ENCODE measurements around the gene PTMA.
A peak's percentile ranks its signal among the peaks of the same experiment; 100 is the strongest.

- TF ChIP-seq CTCF (IDR thresholded peaks at IDR 0.05; ENCODE audit: low read depth, low read length, poor library complexity, severe bottlenecking), result peak; percentile 42
- TF ChIP-seq EZH2phosphoT487 (IDR thresholded peaks at IDR 0.05; ENCODE audit: borderline replicate concordance, low read length), result no peak
These were observed 7.1 kb downstream of the PTMA start for GRCh38 chr2:231715499-231715837.

Measured in DOHH2 (cell line).